ENCODE measurements around the gene TPCN2. TPM values are rescaled to one million over a fixed set of nuclear protein-coding genes. Genes with fewer than 3 reads are reported as not detected.

TPCN2 gene
- total RNA-seq, 1 donor from 2014 or later = 6.2 TPM

Other genes starting within 250 kb of the TPCN2 start
- 71.5 and 115 TPM in 2 replicates for gene CPT1A, start 207.0 kb upstream of the TPCN2 start, total RNA-seq
- gene MRPL21, start 145.1 kb upstream of the TPCN2 start, total RNA-seq = 58.6 and 73.8 TPM in 2 replicates
- 6.3 and 9.5 TPM in 2 replicates for gene IGHMBP2, start 145.0 kb upstream of the TPCN2 start, total RNA-seq
- not detected in 2 replicates for gene MRGPRD, start 67.9 kb upstream of the TPCN2 start, total RNA-seq
- under 0.01 TPM in 2 replicates for gene MRGPRF, start 35.7 kb upstream of the TPCN2 start, total RNA-seq
- under 0.01 TPM in 2 replicates for gene SMIM38, start 107.0 kb downstream of the TPCN2 start, total RNA-seq
- 0.44 TPM in 1 of 2 replicates, not detected in the other for gene MYEOV, start 245.2 kb downstream of the TPCN2 start, total RNA-seq

All from lung microvascular endothelial cell (primary cell).